Esophagus squamous epithelium (tissue), 4 donors: ENCODE data around the gene RAB3D.

Source experiments
- POLR2A ChIP-seq, 4 donors: fragments of 450-650 bp; IDR thresholded peaks; one replicate each; pipeline ENCODE4 v1.6.1; 2017; ENCODE audit warnings: antibody characterized with exemption in 4 of 4, mild to moderate bottlenecking in 4 of 4, moderate library complexity in 3 of 4
- TF ChIP-seq, protein P1 (sequence below), 6 experiments: fragments of 450-650 bp in 4 of 6; fragments of 200-600 bp in 2 of 6; sonication (generic) in 2 of 6; IDR thresholded peaks; one replicate each; pipeline ENCODE4 v1.5.1; 2016 to 2019; ENCODE audit warnings: antibody characterized with exemption in 6 of 6, mild to moderate bottlenecking in 4 of 6, moderate library complexity in 4 of 6

DNA sequence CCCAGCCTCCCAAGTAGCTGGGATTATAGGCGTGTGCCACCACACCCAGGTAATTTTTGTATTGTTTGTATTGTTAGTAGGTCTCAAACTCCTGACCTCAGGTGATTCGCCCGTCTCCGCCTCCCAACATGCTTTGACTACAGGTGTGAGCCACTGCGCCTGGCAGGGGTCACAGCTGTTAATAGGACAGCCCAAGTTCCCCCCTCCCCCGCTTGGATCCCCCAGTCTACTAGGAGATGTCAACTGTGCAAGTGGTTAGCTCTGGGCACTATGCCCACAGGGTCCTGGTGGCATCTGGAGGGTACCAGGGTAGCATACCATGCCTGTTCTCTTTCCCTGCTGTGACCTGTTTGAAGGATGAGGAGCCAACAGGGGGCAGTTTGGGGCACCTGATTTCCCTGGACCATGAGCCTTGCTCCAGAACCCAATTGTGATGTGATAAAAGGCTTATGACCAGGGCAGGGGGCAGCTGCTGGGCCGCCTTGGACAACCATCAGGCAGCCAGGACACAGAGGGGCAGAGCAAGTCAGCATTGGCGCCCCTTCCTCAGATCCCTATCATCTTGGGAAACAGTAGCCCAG is 43.7 kb downstream of the RAB3D start, which contains the start of gene TSPAN16:
- no peak for TF ChIP-seq POLR2A (IDR thresholded peaks at IDR 0.05)
- TF ChIP-seq, protein P1, sequence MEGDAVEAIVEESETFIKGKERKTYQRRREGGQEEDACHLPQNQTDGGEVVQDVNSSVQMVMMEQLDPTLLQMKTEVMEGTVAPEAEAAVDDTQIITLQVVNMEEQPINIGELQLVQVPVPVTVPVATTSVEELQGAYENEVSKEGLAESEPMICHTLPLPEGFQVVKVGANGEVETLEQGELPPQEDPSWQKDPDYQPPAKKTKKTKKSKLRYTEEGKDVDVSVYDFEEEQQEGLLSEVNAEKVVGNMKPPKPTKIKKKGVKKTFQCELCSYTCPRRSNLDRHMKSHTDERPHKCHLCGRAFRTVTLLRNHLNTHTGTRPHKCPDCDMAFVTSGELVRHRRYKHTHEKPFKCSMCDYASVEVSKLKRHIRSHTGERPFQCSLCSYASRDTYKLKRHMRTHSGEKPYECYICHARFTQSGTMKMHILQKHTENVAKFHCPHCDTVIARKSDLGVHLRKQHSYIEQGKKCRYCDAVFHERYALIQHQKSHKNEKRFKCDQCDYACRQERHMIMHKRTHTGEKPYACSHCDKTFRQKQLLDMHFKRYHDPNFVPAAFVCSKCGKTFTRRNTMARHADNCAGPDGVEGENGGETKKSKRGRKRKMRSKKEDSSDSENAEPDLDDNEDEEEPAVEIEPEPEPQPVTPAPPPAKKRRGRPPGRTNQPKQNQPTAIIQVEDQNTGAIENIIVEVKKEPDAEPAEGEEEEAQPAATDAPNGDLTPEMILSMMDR (IDR thresholded peaks at IDR 0.05) = no peak
